WTC11 (cell line): ENCODE measurements around the gene TACR1. TPM values are rescaled to one million over a fixed set of nuclear protein-coding genes. Genes with fewer than 3 reads are reported as not detected.

Experiments
- ATAC-seq: fragments of 200-7000 bp; cut with Tn5 transposase; 2 replicates; pipeline ENCODE4 v1.10.0; 2021; ENCODE audit warnings: mild to moderate bottlenecking, moderate library complexity
- CTCF ChIA-PET: fragments of 300-600 bp; sonication (Branson Sonifier 250); formaldehyde crosslinking; loops from one replicate; lab custom pipeline; 2021; ENCODE audit warnings: antibody characterized with exemption; lab: Charles Lee
- POLR2A ChIA-PET: fragments of 350-600 bp; sonication (Branson Sonifier 250); formaldehyde crosslinking; loops from one replicate; lab custom pipeline; 2021; ENCODE audit warnings: antibody characterized with exemption; lab: Charles Lee
- DNase-seq: peaks from one replicate; pipeline ENCODE4 v3.0.0; 2021; ENCODE audit warnings: low spot score
- H3K27ac Mint-ChIP-seq: 2 replicates; pipeline ENCODE4 v1.8.0; 2021; ENCODE audit warnings: mixed read lengths
- H3K27me3 Mint-ChIP-seq: 2 replicates; pipeline ENCODE4 v1.8.0; 2021; ENCODE audit warnings: low read depth, mild to moderate bottlenecking, moderate library complexity, mixed read lengths
- H3K36me3 Mint-ChIP-seq: 2 replicates; pipeline ENCODE4 v1.8.0; 2021; ENCODE audit warnings: mixed read lengths
- H3K4me1 Mint-ChIP-seq: 2 replicates; pipeline ENCODE4 v1.8.0; 2022; ENCODE audit warnings: mixed read lengths
- H3K4me3 Mint-ChIP-seq: 2 replicates; pipeline ENCODE4 v1.8.0; 2021; ENCODE audit warnings: mild to moderate bottlenecking, moderate library complexity, mixed read lengths
- H3K9me3 Mint-ChIP-seq: 2 replicates; pipeline ENCODE4 v1.8.0; 2021; ENCODE audit warnings: mixed read lengths
- EMX1 ChIP-seq: fragments of 250-450 bp; sonication (Bioruptor Pico); IDR thresholded peaks from 2 replicates; pipeline ENCODE4 v1.8.0; 2021; ENCODE audit warnings: mild to moderate bottlenecking
- GABPB1 ChIP-seq: sonication (generic); formaldehyde crosslinking; IDR thresholded peaks from 2 replicates; pipeline ENCODE4 v1.8.1; 2023; ENCODE audit warnings: mild to moderate bottlenecking, missing genetic modification reagents
- NFE2L1 ChIP-seq: sonication (generic); formaldehyde crosslinking; IDR thresholded peaks from 2 replicates; pipeline ENCODE4 v1.8.1; 2023; ENCODE audit warnings: missing genetic modification reagents
- PRRX2 ChIP-seq: fragments of 250-450 bp; sonication (Bioruptor Pico); IDR thresholded peaks from 2 replicates; pipeline ENCODE4 v1.8.0; 2021; ENCODE audit warnings: mild to moderate bottlenecking
- SMAD3 ChIP-seq: sonication (generic); formaldehyde crosslinking; IDR thresholded peaks from 2 replicates; pipeline ENCODE4 v1.8.0; 2022; ENCODE audit warnings: missing genetic modification reagents, mild to moderate bottlenecking, borderline replicate concordance
- TP53 ChIP-seq: sonication (generic); formaldehyde crosslinking; IDR thresholded peaks from 2 replicates; pipeline ENCODE4 v1.8.1; 2023; ENCODE audit warnings: mild to moderate bottlenecking, missing genetic modification reagents
- ZNF219 ChIP-seq: sonication (generic); formaldehyde crosslinking; IDR thresholded peaks from 2 replicates; pipeline ENCODE4 v1.8.0; 2023; ENCODE audit warnings: missing genetic modification reagents, mild to moderate bottlenecking, borderline replicate concordance
- ZNF317 ChIP-seq: sonication (generic); formaldehyde crosslinking; IDR thresholded peaks from 2 replicates; pipeline ENCODE4 v1.8.1; 2023; ENCODE audit warnings: low read depth, mild to moderate bottlenecking, moderate library complexity, missing genetic modification reagents, borderline replicate concordance
- microRNA-seq: library from miRNA; unstranded; fragments of <30 nt; microRNA quantifications from one replicate; pipeline ENCODE4 v1.2.0, GENCODE V29; 2022; ENCODE audit warnings: borderline number of aligned reads
- total RNA-seq: library from RNA; stranded (reverse); gene quantifications from 3 replicates; pipeline ENCODE4 v1.2.3, GENCODE V29; 2021
- TF ChIP-seq, protein P1 (sequence below): fragments of 250-450 bp; sonication (Bioruptor Pico); conservative IDR thresholded peaks from 2 replicates; pipeline ENCODE4 v1.9.0; 2021; ENCODE audit warnings: mild to moderate bottlenecking
- TF ChIP-seq, protein P2 (sequence below): sonication (generic); formaldehyde crosslinking; IDR thresholded peaks from 2 replicates; pipeline ENCODE4 v1.8.1; 2023; ENCODE audit warnings: mild to moderate bottlenecking, moderate library complexity, missing genetic modification reagents
- TF ChIP-seq, protein P3 (sequence below): sonication (generic); formaldehyde crosslinking; IDR thresholded peaks from 2 replicates; pipeline ENCODE4 v1.8.1; 2023; ENCODE audit warnings: mild to moderate bottlenecking, missing genetic modification reagents, moderate library complexity
- TF ChIP-seq, protein P4 (sequence below): sonication (generic); formaldehyde crosslinking; IDR thresholded peaks from 2 replicates; pipeline ENCODE4 v1.8.1; 2023; ENCODE audit warnings: mild to moderate bottlenecking, missing genetic modification reagents
- TF ChIP-seq, protein P5 (sequence below): fragments of 250-450 bp; sonication (Bioruptor Pico); IDR thresholded peaks from 2 replicates; pipeline ENCODE4 v1.9.0; 2021; ENCODE audit warnings: mild to moderate bottlenecking, borderline replicate concordance

Gene TACR1
- total RNA-seq, 1 experiment from 2014 or later, result 0.13 TPM

DNA sequence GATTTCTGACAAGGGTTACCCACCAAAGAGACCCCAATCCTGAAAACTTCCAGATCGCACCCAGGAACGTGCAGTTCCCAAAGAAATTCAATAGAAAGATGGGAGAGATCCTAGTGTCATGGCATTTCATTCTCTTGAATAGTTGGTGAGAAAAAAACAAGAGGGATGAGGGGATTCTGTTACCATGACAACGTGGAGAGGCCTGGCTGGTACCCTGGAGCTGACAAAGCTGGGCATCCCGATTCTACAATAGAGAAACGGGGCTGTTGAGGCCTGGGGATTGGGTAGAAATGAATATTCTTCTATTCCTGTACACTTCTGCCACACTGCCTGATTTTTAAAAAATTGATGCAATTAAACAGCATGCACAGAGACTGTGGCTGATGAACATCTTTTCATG lies 199.9 kb downstream of the TACR1 start:
- ChIA-PET POLR2A (no interaction called here), CTCF (no interaction called here)
- ATAC-seq (no peak), DNase-seq (no peak)
- Mint-ChIP-seq H3K4me1 (peaks cover 16% of the 10 kb centered on the region), H3K27me3 (no peaks in the 10 kb centered on the region), H3K9me3 (peaks cover 15% of the 10 kb centered on the region), H3K36me3 (peaks cover 13% of the 10 kb centered on the region), H3K27ac (no peak overlapping the region), H3K4me3 (no peak overlapping the region)
- TF ChIP-seq, protein P1, sequence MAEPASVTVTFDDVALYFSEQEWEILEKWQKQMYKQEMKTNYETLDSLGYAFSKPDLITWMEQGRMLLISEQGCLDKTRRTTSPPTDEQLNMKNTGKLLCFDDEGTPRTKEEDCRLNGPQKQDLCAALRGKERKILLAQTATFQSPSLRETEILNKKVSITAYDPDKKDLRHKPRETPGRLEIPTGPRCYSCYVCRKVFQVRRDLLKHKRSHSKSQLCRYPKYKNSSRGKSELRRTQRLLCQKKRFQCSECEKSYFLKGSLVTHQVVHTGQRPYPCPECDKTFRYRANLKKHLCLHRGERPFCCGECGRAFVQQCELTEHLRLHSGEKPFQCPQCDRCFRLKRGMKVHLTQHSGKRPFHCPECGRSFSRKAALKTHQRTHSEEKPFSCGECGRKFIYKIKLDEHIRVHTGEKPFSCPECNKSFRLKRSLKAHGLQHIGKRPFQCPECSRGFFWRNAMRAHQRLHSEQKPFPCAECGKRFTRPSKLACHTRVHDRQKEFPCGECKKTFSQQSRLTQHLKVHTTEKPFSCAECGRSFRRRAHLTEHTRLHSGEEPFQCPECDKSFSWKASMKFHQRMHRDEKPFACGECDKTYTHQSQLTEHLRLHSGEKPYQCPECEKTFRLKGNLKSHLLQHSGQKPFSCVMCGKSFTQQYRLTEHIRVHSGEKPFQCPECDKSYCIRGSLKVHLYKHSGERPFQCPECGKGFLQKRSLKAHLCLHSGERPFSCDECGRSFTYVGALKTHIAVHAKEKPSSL, result no peak
- TF ChIP-seq, protein P2, sequence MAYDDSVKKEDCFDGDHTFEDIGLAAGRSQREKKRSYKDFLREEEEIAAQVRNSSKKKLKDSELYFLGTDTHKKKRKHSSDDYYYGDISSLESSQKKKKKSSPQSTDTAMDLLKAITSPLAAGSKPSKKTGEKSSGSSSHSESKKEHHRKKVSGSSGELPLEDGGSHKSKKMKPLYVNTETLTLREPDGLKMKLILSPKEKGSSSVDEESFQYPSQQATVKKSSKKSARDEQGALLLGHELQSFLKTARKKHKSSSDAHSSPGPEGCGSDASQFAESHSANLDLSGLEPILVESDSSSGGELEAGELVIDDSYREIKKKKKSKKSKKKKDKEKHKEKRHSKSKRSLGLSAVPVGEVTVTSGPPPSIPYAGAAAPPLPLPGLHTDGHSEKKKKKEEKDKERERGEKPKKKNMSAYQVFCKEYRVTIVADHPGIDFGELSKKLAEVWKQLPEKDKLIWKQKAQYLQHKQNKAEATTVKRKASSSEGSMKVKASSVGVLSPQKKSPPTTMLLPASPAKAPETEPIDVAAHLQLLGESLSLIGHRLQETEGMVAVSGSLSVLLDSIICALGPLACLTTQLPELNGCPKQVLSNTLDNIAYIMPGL (CRISPR knock-in tag), result no peak
- TF ChIP-seq, protein P3, sequence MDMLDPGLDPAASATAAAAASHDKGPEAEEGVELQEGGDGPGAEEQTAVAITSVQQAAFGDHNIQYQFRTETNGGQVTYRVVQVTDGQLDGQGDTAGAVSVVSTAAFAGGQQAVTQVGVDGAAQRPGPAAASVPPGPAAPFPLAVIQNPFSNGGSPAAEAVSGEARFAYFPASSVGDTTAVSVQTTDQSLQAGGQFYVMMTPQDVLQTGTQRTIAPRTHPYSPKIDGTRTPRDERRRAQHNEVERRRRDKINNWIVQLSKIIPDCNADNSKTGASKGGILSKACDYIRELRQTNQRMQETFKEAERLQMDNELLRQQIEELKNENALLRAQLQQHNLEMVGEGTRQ (CRISPR knock-in tag), result no peak
- TF ChIP-seq NFE2L1 (CRISPR knock-in tag) (no peak), PRRX2 (CRISPR knock-in tag) (no peak), ZNF219 (CRISPR knock-in tag) (no peak), ZNF317 (CRISPR knock-in tag) (no peak), TP53 (CRISPR knock-in tag) (no peak), SMAD3 (CRISPR knock-in tag) (no peak), GABPB1 (no peak), EMX1 (CRISPR knock-in tag) (no peak)
- TF ChIP-seq, protein P4, sequence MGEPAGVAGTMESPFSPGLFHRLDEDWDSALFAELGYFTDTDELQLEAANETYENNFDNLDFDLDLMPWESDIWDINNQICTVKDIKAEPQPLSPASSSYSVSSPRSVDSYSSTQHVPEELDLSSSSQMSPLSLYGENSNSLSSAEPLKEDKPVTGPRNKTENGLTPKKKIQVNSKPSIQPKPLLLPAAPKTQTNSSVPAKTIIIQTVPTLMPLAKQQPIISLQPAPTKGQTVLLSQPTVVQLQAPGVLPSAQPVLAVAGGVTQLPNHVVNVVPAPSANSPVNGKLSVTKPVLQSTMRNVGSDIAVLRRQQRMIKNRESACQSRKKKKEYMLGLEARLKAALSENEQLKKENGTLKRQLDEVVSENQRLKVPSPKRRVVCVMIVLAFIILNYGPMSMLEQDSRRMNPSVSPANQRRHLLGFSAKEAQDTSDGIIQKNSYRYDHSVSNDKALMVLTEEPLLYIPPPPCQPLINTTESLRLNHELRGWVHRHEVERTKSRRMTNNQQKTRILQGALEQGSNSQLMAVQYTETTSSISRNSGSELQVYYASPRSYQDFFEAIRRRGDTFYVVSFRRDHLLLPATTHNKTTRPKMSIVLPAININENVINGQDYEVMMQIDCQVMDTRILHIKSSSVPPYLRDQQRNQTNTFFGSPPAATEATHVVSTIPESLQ, result no peak
- TF ChIP-seq, protein P5, sequence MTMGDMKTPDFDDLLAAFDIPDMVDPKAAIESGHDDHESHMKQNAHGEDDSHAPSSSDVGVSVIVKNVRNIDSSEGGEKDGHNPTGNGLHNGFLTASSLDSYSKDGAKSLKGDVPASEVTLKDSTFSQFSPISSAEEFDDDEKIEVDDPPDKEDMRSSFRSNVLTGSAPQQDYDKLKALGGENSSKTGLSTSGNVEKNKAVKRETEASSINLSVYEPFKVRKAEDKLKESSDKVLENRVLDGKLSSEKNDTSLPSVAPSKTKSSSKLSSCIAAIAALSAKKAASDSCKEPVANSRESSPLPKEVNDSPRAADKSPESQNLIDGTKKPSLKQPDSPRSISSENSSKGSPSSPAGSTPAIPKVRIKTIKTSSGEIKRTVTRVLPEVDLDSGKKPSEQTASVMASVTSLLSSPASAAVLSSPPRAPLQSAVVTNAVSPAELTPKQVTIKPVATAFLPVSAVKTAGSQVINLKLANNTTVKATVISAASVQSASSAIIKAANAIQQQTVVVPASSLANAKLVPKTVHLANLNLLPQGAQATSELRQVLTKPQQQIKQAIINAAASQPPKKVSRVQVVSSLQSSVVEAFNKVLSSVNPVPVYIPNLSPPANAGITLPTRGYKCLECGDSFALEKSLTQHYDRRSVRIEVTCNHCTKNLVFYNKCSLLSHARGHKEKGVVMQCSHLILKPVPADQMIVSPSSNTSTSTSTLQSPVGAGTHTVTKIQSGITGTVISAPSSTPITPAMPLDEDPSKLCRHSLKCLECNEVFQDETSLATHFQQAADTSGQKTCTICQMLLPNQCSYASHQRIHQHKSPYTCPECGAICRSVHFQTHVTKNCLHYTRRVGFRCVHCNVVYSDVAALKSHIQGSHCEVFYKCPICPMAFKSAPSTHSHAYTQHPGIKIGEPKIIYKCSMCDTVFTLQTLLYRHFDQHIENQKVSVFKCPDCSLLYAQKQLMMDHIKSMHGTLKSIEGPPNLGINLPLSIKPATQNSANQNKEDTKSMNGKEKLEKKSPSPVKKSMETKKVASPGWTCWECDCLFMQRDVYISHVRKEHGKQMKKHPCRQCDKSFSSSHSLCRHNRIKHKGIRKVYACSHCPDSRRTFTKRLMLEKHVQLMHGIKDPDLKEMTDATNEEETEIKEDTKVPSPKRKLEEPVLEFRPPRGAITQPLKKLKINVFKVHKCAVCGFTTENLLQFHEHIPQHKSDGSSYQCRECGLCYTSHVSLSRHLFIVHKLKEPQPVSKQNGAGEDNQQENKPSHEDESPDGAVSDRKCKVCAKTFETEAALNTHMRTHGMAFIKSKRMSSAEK, result no peak

Small RNA genes lying within 50 kb of the gene (microRNA-seq; reads per million reads assigned to microRNA genes)
- gene MIR5000, result not detected

Other genes with a start within 250 kb of the TACR1 start
- gene POLE4, start 240.9 kb downstream of the TACR1 start, total RNA-seq, result 31.5 to 36.4 TPM (median 35.2 TPM) in 3 replicates